Peyer's patch (tissue), 4 donors: ENCODE measurements around the gene SUV39H1. TPM values are rescaled to one million over a fixed set of nuclear protein-coding genes. Genes with fewer than 3 reads are reported as not detected.

ENCODE experiments used
- DNase-seq, 3 donors: peaks; one replicate each; pipeline ENCODE4 v3.0.0-alpha.2; 2017 to 2019
- H3K27ac ChIP-seq, 4 donors: fragments of 200-600 bp; sonication (generic); one replicate each; pipeline ENCODE4 v1.5.1; 2016 to 2019
- H3K27me3 ChIP-seq, 2 donors: fragments of 200-600 bp; sonication (generic); one replicate each; pipeline ENCODE4 v1.5.1; 2019
- H3K36me3 ChIP-seq, 3 donors: fragments of 200-600 bp; sonication (generic); one replicate each; pipeline ENCODE4 v1.5.1; 2016 to 2019
- H3K4me1 ChIP-seq, 4 donors: fragments of 200-600 bp; sonication (generic); one replicate each; pipeline ENCODE4 v1.5.1; 2016 to 2019
- H3K4me3 ChIP-seq, 4 donors: fragments of 200-600 bp; sonication (generic); 1 replicate in 3 of 4; 2 replicates in 1 of 4; pipeline ENCODE4 v1.5.1; 2016 to 2019; ENCODE audit warnings: mild to moderate bottlenecking in 1 of 4
- H3K9me3 ChIP-seq, 4 donors: fragments of 200-600 bp; sonication (generic); one replicate each; pipeline ENCODE4 v1.5.1; 2016 to 2019; ENCODE audit warnings: mild to moderate bottlenecking in 1 of 4
- CTCF ChIP-seq, 6 experiments: fragments of 450-650 bp in 4 of 6; fragments of 200-600 bp in 2 of 6; sonication (generic) in 1 of 6; IDR thresholded peaks; one replicate each; pipeline ENCODE4 v1.5.1; 2017 to 2019; ENCODE audit warnings: antibody characterized with exemption in 6 of 6, mild to moderate bottlenecking in 3 of 6, moderate library complexity in 1 of 6
- POLR2A ChIP-seq, 2 donors: fragments of 450-650 bp; IDR thresholded peaks; one replicate each; pipeline ENCODE4 v1.5.1; 2017; ENCODE audit warnings: antibody characterized with exemption in 2 of 2, mild to moderate bottlenecking in 2 of 2, moderate library complexity in 2 of 2
- total RNA-seq, 4 donors: library from RNA; depleted of rRNA; stranded (reverse); fragments of >200 nt; gene quantifications; one replicate each; pipeline ENCODE4 v1.1.0, GENCODE V29; 2016

SUV39H1 gene
- total RNA-seq, 4 donors from 2014 or later, result 2.5 to 7.4 (median 4.2) TPM

GRCh38 chrX:48705871-48706270 is 9.3 kb downstream of the SUV39H1 start:
- H3K9me3 ChIP-seq, result no peaks in the 10 kb centered on the region
- no peak for TF ChIP-seq CTCF (IDR thresholded peaks at IDR 0.05)
- TF ChIP-seq POLR2A (IDR thresholded peaks at IDR 0.05), result no peak
- no peak overlapping the region for H3K4me3 ChIP-seq
- no peak for DNase-seq
- no peak overlapping the region for H3K27ac ChIP-seq
- H3K36me3 ChIP-seq, result no peaks in the 10 kb centered on the region
- no peaks in the 10 kb centered on the region for H3K27me3 ChIP-seq
- H3K4me1 ChIP-seq, result no peaks in the 10 kb centered on the region

- Histone ChIP-seq H3K4me3 (no peak overlapping the region), H3K27ac (no peak overlapping the region), H3K27me3 (no peaks in the 10 kb centered on the region), H3K4me1 (no peaks in the 10 kb centered on the region), H3K9me3 (no peaks in the 10 kb centered on the region), H3K36me3 (no peaks in the 10 kb centered on the region)
- DNase-seq, result no peak
- TF ChIP-seq POLR2A (IDR thresholded peaks at IDR 0.05) (no peak), CTCF (IDR thresholded peaks at IDR 0.05) (no peak)
These were observed 13.1 kb downstream of the SUV39H1 start for GRCh38 chrX:48709522-48710112.

- Histone ChIP-seq H3K27ac (peak overlapping the region in 1 of 4 donors; percentile 43), H3K9me3 (no peaks in the 10 kb centered on the region), H3K4me1 (no peaks in the 10 kb centered on the region), H3K36me3 (no peaks in the 10 kb centered on the region), H3K27me3 (no peaks in the 10 kb centered on the region), H3K4me3 (no peak overlapping the region)
- no peak for TF ChIP-seq POLR2A (IDR thresholded peaks at IDR 0.05)
- TF ChIP-seq CTCF (IDR thresholded peaks at IDR 0.05), result no peak
- DNase-seq, result no peak
These were observed 14.8 kb downstream of the SUV39H1 start for GRCh38 chrX:48711162-48711928.

DNA sequence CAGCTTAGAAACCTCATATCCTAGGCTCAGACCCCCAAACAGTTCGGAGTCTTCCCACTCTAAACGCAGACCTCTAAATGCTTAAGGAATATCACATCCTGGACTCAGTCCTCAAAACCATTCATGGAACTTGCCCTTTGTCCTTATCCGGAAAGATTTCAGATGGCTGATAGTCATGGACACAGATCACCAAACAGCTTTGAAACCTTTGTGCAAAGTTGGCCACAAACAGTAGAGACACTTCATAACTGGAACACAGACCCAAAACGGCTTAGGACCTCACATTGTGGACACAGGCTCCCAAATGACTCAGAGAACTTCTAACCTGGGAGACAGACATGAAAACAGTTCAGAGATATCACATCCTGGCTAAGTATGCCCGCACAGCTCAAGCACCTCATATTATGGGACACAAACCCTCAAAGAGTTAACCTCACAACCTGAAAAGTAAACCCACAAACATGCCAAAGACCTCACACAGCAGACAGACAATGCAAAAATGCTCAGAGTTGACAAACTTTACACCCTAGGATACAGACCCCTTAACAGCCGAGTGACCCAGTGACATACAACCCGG is 15.5 kb downstream of the SUV39H1 start:
- TF ChIP-seq CTCF (IDR thresholded peaks at IDR 0.05), result no peak
- no peak for TF ChIP-seq POLR2A (IDR thresholded peaks at IDR 0.05)
- Histone ChIP-seq H3K27ac (peak overlapping the region in 3 of 4 donors; percentile 0 to 52 (median 43)), H3K27me3 (no peaks in the 10 kb centered on the region), H3K4me3 (no peak overlapping the region), H3K4me1 (no peaks in the 10 kb centered on the region), H3K9me3 (no peaks in the 10 kb centered on the region), H3K36me3 (no peaks in the 10 kb centered on the region)
- DNase-seq, result no peak

GRCh38 chrX:48713847-48714246 is 17.3 kb downstream of the SUV39H1 start:
- DNase-seq, result no peak
- no peaks in the 10 kb centered on the region for H3K27me3 ChIP-seq
- H3K4me1 ChIP-seq, result no peaks in the 10 kb centered on the region
- H3K4me3 ChIP-seq, result no peak overlapping the region
- no peak overlapping the region for H3K27ac ChIP-seq
- TF ChIP-seq POLR2A (IDR thresholded peaks at IDR 0.05) (no peak), CTCF (IDR thresholded peaks at IDR 0.05) (no peak)
- H3K9me3 ChIP-seq, result no peaks in the 10 kb centered on the region
- no peaks in the 10 kb centered on the region for H3K36me3 ChIP-seq
